Measurements from ENCODE around the gene BCL7C.
A peak's percentile ranks its signal among the peaks of the same experiment; 100 is the strongest.
"Not testable (repeated sequence)": the region's sequence is repeated elsewhere in the genome, so short reads cannot be mapped to it uniquely, and the experiment has no call there.

BCL7C gene

GRCh38 chr16:30860729-30861128 is 33.1 kb downstream of the BCL7C start:
- not testable (repeated sequence) for DNase-seq (ENCODE audit: low spot score)

DNA sequence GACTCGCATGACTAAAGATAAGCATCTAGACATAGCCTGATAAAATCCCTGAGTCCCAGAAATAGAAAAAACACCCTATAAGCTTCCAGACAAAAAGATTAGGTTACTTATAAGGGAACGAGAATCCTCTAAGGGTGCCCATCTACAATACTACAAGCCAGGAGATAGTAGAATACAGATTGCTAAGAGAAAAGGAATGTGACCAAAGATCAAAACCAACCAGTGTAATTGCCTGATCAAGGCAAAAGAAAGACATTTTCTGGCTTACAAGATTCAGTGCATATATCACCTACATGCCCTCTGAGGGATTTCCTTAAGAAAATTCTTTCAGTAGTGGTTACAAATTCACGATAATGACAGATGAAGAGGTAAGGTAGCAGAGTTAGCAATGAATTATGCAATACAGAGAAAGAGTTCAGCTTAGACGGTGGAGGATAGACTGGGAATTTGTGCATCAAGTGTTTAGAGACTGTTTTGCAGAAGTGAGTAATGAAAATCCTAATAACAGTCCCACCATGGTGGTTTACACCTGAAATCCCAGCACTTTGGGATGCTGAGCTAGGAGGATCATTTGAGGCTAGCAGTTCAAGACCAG is 35.0 kb downstream of the BCL7C start:
- no peak for DNase-seq (ENCODE audit: low spot score)

DNA sequence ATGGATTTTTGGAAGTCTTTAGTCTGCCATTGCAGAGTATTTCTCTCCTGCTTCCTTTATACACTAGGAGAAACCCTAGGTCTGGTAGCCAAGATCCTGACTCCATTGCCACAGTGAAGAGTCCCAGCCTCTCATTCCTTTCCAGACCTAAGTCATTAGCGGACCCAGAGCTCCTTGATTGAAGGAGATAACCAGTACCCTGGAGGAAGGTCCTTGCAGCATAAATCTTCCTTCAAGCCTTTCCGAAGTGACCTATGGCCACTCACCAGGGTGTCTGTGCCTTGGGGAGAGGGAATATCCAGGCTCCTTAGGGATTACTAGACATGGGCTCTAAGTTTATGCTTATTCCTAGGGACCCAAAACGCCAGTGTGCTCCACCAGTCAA is 35.8 kb downstream of the BCL7C start:
- DNase-seq (ENCODE audit: low spot score), result no peak

GRCh38 chr16:30853758-30854157 is 40.1 kb downstream of the BCL7C start:
- no peak for DNase-seq (ENCODE audit: low spot score)

DNA sequence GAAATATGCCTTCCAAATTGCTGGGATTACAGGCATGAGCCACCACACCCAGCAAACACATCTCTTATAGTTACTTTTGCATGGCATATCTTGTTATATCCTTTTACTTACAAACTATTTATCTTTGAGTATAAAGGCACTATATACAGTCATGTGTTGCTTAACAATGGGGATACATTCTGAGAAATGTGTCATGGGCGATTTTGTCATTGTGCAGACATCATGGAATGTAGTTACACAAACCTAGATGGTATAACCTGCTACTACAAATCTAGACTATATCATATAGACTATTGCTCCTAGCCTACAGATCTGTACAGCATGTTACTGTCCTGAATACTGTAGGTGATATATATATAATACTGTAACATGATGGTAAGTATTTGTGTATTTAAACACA is 43.6 kb downstream of the BCL7C start:
- no peak for DNase-seq (ENCODE audit: low spot score)

DNA sequence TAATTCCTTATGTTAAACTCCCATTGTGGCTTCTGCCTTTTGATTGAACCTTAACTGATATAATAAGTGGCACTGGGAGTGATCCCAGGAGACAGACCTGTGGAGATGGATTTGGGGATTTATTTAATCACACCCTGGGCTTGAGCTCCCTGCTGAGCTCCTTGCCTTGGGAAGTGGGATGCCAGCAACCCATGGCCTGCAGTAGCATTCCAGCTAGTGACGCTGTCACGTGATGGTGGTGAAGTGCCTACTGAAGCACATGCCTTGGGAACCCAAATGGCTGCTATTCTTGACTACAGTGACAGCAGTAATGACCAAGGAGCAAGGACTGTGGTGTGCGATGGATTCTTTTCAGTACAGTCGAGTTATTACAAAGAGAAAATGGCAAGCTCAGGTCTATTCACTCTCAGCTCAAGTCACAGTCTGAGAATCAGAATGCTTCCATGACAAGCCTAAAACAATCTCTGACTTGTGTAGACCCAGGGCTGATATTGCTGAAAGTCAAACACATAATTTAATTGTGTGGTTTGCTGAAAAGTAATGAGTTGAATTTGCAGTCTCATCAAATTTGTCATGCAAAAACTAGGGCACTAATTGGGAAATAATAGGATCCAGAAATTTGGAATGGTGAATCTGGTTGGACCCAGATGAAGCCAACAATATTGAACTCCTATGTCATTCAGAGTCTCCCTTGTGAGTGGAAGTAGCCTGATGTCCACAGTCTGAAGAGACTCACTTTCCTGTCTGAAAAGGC is 47.1 kb downstream of the BCL7C start:
- DNase-seq (ENCODE audit: low spot score), result no peak

DNA sequence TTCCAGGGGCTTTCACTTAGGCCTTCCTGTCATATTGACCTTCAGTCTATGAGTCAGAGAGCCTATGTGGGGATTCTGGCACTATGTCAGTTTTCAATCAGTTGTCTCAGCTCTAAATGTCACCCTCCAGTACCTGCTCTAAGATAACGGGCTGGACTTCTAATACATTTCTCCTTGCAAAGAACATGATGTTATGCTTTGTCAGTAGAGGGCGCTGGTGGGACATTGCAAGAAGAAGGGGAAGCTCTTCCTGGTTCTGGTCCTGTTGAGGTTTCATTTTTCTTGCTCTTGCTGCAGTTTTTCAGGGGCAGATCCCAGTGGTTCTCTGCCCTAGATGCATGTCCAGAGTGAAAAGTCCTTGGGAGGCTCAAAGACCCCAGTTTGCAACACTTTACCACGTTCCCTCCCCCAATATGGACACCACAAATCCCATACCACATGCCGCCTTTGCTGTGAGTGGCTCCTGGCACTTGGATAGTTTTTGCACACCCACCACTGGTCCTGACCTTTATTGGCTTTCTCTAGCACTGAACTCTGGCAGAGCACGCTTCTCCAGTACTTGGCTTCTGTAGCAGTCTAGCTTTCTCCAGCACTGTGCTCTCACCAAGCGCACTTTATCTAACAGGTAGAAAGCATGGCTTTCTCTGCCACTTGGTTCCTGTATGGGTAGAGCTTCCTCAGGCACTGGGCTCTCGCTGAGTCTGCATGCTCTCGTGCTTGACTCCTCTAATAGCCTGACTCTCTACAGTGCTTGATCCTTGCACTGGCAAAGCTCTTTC is 49.0 kb downstream of the BCL7C start:
- DNase-seq (ENCODE audit: low spot score), result peak; percentile 83

- no peak for DNase-seq (ENCODE audit: low spot score)
These were observed 49.6 kb downstream of the BCL7C start for GRCh38 chr16:30844346-30844670.

DNA sequence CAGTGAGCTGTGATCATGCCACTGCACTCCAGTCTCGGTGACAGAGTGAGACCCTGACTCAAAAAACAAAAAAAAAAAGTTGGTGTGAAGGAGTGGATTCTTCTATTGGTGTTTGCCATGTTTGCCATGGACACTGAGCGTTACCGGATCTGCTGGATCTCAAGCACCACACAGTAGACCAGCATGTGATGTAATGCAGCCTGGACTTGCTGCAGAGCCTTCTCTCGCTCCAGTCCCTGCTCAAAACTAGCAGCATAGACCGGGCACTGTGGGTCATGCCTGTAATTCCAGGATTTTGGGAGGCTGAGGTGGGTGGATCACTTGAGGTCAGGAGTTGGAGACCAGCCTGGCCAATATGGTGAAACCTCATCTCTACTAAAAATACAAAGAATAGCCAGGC is 50.4 kb downstream of the BCL7C start:
- DNase-seq (ENCODE audit: low spot score), result no peak

GRCh38 chr16:30842971-30843370 is 50.9 kb downstream of the BCL7C start:
- DNase-seq (ENCODE audit: low spot score), result no peak

GRCh38 chr16:30841332-30841731 is 52.5 kb downstream of the BCL7C start:
- no peak for DNase-seq (ENCODE audit: low spot score)

DNA sequence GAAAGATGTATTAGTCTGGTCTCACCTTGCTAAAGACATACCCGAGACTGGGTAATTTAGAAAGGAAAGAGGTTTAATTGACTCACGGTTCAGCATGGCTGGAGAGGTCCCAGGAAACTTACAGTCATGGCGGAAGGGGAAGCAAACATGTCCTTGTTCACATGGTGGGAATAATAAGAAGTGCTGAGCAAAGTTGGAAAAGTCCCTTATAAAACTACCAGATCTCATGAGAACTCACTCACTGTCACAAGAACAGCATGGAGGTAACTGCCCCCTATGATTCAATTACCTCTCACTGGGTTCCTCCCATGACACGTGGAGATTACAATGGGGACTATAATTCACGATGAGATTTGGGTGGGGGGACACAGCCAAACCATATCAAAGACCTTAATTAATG is 53.3 kb downstream of the BCL7C start:
- DNase-seq (ENCODE audit: low spot score), result no peak

- no peak for DNase-seq (ENCODE audit: low spot score)
These were observed 54.2 kb downstream of the BCL7C start for GRCh38 chr16:30839523-30840227.

DNA sequence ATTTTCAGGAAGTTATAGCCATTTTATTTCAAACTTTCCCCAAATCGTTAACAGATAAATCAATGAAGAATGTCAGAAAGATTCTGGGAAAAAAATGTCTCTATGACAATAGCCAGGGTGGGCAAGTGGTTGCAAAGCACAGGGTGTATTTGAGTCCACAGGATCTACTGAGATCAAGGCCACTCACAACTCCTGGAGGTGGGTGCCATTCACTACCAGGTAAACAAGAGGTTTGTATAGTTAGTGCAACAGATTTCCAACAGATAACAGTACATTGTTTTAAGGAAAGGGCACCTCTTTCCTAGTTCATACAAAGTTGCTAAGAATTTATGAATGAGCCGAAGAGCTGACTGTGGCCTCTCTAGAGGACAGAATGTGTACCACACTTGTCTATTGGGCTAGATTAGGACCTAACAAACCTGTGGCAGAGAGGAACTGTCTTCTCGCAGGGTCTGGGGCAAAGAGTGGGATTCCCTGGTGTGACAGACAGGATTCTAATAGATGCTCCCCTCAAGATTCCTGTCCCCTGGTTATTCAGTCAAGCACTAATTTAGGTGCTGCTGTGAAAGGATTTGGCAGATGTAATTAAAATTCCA is 54.9 kb downstream of the BCL7C start:
- no peak for DNase-seq (ENCODE audit: low spot score)

GRCh38 chr16:30837904-30838303 is 56.0 kb downstream of the BCL7C start:
- DNase-seq (ENCODE audit: low spot score), result no peak
